ENCODE data around the gene ZNF407.

ZNF407 gene

DNA sequence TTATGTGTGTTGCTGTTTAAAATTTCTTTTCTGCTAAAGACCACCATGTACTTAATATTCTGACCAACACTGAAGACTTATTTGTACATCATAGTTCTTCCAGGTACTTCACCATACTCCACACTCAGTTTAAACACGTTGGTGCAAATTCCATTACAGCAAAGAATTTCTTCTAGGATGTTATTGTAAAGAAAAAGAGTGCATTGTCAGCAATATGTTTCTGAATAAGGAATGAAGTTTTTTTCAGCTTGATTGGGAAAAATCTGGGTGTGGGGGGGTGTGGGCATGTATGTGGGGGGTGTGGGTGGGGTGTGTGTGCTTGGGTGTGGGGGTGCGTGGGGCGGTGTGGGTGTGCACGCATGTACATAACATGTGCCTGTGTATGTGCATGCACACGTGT is 447.1 kb downstream of the ZNF407 start:
- no peak for DNase-seq (ENCODE audit: low read depth)
- in situ Hi-C loops (cut with HindIII; ENCODE audit: low sequenced_read_pairs): no loop called here
- no peak for TF ChIP-seq CTCF (IDR thresholded peaks at IDR 0.05; ENCODE audit: low read depth, low read length, missing control alignments)
- H3K4me3 ChIP-seq (ENCODE audit: low read depth, low read length): no peak overlapping the region

DNA sequence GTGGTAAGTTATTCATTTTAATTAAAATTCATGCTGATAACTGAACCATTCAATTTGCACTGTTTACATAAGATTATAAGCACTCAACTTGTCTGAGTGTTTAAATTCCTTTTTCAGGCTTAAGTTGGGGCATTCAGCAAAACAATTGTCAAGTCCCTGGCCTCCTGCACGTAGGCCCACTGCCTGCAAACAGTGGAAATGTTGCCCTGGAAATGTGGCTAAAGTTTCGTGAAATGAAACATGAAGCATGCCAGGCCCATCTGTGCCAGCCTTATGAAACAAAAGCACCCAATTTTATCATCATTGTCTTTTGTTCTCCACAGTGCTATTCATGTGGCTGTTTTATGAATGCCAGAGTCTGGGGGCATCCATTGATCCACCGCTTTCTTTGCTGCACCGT is 447.6 kb downstream of the ZNF407 start:
- in situ Hi-C loops (cut with HindIII; ENCODE audit: low sequenced_read_pairs): no loop called here
- DNase-seq (ENCODE audit: low read depth): no peak
- no peak for TF ChIP-seq CTCF (IDR thresholded peaks at IDR 0.05; ENCODE audit: low read depth, low read length, missing control alignments)
- no peak overlapping the region for H3K4me3 ChIP-seq (ENCODE audit: low read depth, low read length)

- no peak overlapping the region for H3K4me3 ChIP-seq (ENCODE audit: low read depth, low read length)
- in situ Hi-C loops (cut with HindIII; ENCODE audit: low sequenced_read_pairs): no loop called here
- no peak for DNase-seq (ENCODE audit: low read depth)
- no peak for TF ChIP-seq CTCF (IDR thresholded peaks at IDR 0.05; ENCODE audit: low read depth, low read length, missing control alignments)
Measured at GRCh38 chr18:75047240-75047961, 449.7 kb downstream of the ZNF407 start.

- TF ChIP-seq CTCF (IDR thresholded peaks at IDR 0.05; ENCODE audit: low read depth, low read length, missing control alignments): no peak
- DNase-seq (ENCODE audit: low read depth): no peak
- in situ Hi-C loops (cut with HindIII; ENCODE audit: low sequenced_read_pairs): no loop called here
- no peak overlapping the region for H3K4me3 ChIP-seq (ENCODE audit: low read depth, low read length)
Measured at GRCh38 chr18:75048776-75049454, 451.2 kb downstream of the ZNF407 start.

DNA sequence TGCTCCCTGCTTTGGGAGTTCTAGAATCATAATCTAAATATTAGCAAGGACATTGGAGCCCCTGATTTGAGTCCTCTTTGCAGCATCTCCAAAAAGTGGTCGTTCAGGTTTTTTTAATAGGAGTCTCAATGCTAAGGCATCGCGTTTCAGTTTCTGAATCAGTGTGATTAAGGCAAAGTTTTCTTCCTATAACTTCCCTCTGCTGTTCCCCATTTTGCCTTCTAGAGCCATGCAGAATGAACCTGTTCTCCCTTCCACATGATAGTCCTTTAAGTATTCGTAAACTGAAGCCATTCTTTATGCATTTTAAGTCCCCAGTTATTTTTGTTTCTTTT is 451.8 kb downstream of the ZNF407 start:
- in situ Hi-C loops (cut with HindIII; ENCODE audit: low sequenced_read_pairs): no loop called here
- H3K4me3 ChIP-seq (ENCODE audit: low read depth, low read length): no peak overlapping the region
- no peak for TF ChIP-seq CTCF (IDR thresholded peaks at IDR 0.05; ENCODE audit: low read depth, low read length, missing control alignments)
- DNase-seq (ENCODE audit: low read depth): no peak

GRCh38 chr18:75051757-75052156 is 454.1 kb downstream of the ZNF407 start:
- no peak for TF ChIP-seq CTCF (IDR thresholded peaks at IDR 0.05; ENCODE audit: low read depth, low read length, missing control alignments)
- no peak for DNase-seq (ENCODE audit: low read depth)
- H3K4me3 ChIP-seq (ENCODE audit: low read depth, low read length): no peak overlapping the region
- in situ Hi-C loops (cut with HindIII; ENCODE audit: low sequenced_read_pairs): no loop called here
